ENCODE measurements around the gene PPIL6. TPM values are rescaled to one million over a fixed set of nuclear protein-coding genes. Genes with fewer than 3 reads are reported as not detected.

Gene PPIL6
- total and polyA plus RNA-seq, 2 donors (not counting 1 experiment from before 2014, with no cell fraction given), result 0.85 to 1.8 TPM

- Histone ChIP-seq H3K4me2 (replicated peaks; ENCODE audit: low read depth, low read length, poor library complexity, severe bottlenecking) (peak overlapping the region; percentile 82), H3K36me3 (replicated peaks in 1 of 2; ENCODE audit: control extremely low read depth in 1 of 2, control insufficient read depth in 1 of 2, extremely low read depth in 1 of 2, insufficient read depth in 2 of 2, low read length in 1 of 2) (peaks cover 0 to 13% of the 10 kb centered on the region in 2 experiments), H2AFZ (ENCODE audit: insufficient read depth, low read depth, low read length, poor library complexity, severe bottlenecking) (peak overlapping the region; percentile 86), H3K9ac (ENCODE audit: low read length) (peak overlapping the region; percentile 96), H3K9me3 (ENCODE audit: control extremely low read depth in 1 of 3, control insufficient read depth in 2 of 3, insufficient read depth in 1 of 3, low read length in 2 of 3) (no peaks in the 10 kb centered on the region), H3K27me3 (replicated peaks in 1 of 4; ENCODE audit: control extremely low read depth in 1 of 4, control insufficient read depth in 3 of 4, insufficient read depth in 4 of 4, low read length in 3 of 4) (no peaks in the 10 kb centered on the region), H4K20me1 (ENCODE audit: control insufficient read depth, insufficient read depth, low read length, poor library complexity, severe bottlenecking) (peaks cover 33% of the 10 kb centered on the region), H3K4me1 (ENCODE audit: control insufficient read depth in 2 of 2, insufficient read depth in 2 of 2, low read length in 2 of 2) (peaks cover 40 to 41% of the 10 kb centered on the region in 2 donors), H3K27ac (ENCODE audit: low read length in 2 of 2) (peak overlapping the region; percentile 94 to 97), H3K79me2 (ENCODE audit: control insufficient read depth, insufficient read depth, low read length) (peaks cover 45% of the 10 kb centered on the region), H3K4me3 (ENCODE audit: control extremely low read depth in 1 of 5, extremely low read depth in 1 of 5, insufficient read depth in 1 of 5, low read depth in 2 of 5, low read length in 4 of 5) (peak overlapping the region; percentile 87 to 98 (median 90))
- peak; percentile 99 for DNase-seq
- Mint-ChIP-seq H3K4me3 (peak overlapping the region; percentile 94), H3K27ac (peak overlapping the region; percentile 100), H3K27me3 (no peaks in the 10 kb centered on the region), H3K4me1 (peaks cover 41% of the 10 kb centered on the region), H3K9me3 (ENCODE audit: insufficient read depth) (no peaks in the 10 kb centered on the region)
- ChIA-PET POLR2A (interaction anchor here (0.6 to 2.7 kb wide), 14 partner anchors 9 to 1432 kb away, joined by 3 to 34 read pairs (median 5); partner anchors contain the start of genes AK9, CDK19, CEP57L1 and FIG4), CTCF (interaction anchor here (0.8 to 7.1 kb wide), 33 partner anchors 9 to 1432 kb away, joined by 3 to 124 read pairs (median 5); partner anchors contain the start of genes AK9, CDK19, CEP57L1 and FIG4)
- TF ChIP-seq CTCF (IDR thresholded peaks at IDR 0.05) (peak; percentile 79), EZH2 (IDR thresholded peaks at IDR 0.05; ENCODE audit: borderline replicate concordance, insufficient read depth, low read depth, low read length, poor library complexity, severe bottlenecking) (no peak)
- ATAC-seq (ENCODE audit: low read depth), result peak; percentile 71
- intact Hi-C loops (cut with micrococcal nuclease), result loop anchor here (1.0 to 5.0 kb wide), 14 partner anchors 57 to 1599 kb away; partner anchors contain the start of genes AK9, ARMC2, CEP57L1 and FIG4
- under 1% methylated on average over 37 of the region's 42 CpGs for WGBS (ENCODE audit: insufficient coverage)
These were observed 57.6 kb downstream of the PPIL6 start for GRCh38 chr6:109382576-109383437.
